GM12801 (cell line): ENCODE data around the gene TUBB3.

Source experiments
- TF ChIP-seq, protein P1 (sequence below): IDR thresholded peaks from one replicate; pipeline ENCODE4 v1.5.1; 2011; ENCODE audit warnings: control low read depth; ENCODE audit not compliant: insufficient read length; ENCODE audit errors: extremely low read depth

TUBB3 gene

DNA sequence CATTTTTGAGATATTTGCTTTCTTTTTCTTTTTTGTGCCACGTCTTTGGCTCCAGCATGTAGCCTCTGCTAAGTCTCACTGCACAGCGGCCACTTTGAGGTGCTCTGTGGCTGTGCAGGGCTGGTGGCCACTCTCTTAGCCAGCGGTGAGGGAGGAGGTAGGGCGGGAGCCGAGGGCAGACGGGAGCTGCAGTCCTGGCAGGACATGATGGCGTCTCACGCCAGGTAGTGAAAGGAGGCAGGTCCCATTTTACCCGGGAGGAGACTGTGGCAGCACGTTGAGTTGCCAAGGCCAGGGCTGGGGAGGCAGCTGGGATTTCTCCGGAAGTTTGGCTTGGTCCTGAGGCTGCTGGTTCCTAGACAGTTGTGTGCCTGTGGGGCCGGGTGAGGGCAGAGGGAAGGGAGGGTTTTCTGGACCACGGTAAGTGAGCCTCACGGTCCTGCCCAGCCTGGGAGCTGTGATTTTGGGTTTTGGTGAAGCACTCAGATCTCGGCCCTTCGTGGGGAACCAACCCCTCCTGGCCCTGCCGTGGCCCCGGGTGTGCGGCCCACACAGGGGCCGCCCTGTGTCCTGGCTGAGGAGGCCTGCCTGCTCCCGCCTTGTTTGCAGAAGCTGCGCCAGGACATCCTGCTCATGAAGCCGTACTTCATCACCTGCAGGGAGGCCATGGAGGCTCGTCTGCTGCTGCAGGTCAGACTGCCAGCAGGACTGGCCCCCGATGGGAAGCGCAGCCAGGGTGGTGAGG lies 39.8 kb downstream of the TUBB3 start:
- TF ChIP-seq, protein P1, sequence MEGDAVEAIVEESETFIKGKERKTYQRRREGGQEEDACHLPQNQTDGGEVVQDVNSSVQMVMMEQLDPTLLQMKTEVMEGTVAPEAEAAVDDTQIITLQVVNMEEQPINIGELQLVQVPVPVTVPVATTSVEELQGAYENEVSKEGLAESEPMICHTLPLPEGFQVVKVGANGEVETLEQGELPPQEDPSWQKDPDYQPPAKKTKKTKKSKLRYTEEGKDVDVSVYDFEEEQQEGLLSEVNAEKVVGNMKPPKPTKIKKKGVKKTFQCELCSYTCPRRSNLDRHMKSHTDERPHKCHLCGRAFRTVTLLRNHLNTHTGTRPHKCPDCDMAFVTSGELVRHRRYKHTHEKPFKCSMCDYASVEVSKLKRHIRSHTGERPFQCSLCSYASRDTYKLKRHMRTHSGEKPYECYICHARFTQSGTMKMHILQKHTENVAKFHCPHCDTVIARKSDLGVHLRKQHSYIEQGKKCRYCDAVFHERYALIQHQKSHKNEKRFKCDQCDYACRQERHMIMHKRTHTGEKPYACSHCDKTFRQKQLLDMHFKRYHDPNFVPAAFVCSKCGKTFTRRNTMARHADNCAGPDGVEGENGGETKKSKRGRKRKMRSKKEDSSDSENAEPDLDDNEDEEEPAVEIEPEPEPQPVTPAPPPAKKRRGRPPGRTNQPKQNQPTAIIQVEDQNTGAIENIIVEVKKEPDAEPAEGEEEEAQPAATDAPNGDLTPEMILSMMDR = no peak

DNA sequence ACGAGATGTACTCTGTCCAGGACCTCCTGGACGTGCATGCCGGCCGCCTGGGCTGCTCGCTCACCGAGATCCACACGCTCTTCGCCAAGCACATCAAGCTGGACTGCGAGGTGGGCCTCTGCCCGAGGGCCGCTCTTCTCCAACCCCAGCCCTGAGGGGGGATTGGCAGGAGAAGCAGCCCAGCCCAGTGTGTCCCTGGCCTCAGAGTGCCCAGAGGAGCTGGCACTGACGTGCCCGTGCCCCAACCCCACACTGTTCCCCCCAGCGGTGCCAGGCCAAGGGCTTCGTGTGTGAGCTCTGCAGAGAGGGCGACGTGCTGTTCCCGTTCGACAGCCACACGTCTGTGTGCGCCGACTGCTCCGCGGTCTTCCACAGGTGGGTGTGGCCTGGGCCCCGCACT lies 41.1 kb downstream of the TUBB3 start:
- TF ChIP-seq, protein P1 = no peak

DNA sequence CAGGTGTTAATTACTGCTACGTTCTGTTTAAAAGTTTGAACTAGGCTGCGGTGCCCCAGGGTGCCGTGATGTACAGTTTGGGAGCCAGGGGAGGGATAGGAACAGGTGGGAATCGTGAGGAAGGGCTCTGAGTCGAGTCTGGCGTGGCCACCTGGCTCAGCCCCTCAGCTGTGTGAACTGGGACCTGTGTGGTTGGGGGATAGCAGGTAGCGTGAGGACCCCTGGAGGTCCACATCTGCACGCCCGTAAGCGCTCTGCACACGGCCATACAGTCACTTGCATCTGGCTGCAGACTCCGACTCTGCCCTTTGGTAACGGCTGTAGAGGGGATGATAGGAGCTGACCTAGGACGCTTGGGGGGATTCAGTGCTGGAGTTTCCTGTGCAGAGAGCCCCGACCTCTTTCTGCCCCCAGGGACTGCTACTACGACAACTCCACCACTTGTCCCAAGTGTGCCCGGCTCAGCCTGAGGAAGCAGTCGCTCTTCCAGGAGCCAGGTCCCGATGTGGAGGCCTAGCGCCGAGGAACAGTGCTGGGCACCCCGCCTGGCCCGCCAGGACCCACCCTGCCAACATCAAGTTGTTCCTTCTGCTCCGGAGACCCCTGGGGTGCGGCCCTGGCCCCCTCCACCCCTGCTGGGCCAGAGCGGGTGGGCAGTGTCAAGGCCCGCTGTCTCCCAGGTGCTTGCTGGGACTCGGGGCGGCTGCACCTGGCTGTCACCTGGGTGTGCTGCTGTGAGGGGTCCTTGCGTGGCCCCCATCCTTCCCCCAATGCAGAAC lies 42.5 kb downstream of the TUBB3 start:
- TF ChIP-seq, protein P1 = no peak

DNA sequence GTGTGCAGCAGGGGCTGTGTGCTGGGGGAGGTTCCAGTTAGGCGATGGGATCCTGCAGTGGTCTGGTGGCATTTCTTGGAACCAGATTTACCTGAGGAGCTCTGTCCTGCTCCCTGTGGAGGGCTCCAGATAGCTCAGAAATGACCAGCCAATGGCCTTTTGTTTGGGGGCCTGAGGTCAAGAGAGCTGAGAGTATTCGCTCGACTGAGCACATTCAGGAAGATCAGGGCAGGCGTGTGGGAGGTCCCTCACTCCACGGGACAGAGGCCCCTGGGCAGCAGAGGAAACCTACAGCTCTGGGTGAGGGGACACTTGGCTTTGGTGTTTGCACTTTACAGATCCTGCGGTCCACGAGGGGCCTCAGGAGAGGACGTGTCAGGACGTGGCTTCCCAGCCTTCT lies 43.6 kb downstream of the TUBB3 start:
- TF ChIP-seq, protein P1 = no peak

DNA sequence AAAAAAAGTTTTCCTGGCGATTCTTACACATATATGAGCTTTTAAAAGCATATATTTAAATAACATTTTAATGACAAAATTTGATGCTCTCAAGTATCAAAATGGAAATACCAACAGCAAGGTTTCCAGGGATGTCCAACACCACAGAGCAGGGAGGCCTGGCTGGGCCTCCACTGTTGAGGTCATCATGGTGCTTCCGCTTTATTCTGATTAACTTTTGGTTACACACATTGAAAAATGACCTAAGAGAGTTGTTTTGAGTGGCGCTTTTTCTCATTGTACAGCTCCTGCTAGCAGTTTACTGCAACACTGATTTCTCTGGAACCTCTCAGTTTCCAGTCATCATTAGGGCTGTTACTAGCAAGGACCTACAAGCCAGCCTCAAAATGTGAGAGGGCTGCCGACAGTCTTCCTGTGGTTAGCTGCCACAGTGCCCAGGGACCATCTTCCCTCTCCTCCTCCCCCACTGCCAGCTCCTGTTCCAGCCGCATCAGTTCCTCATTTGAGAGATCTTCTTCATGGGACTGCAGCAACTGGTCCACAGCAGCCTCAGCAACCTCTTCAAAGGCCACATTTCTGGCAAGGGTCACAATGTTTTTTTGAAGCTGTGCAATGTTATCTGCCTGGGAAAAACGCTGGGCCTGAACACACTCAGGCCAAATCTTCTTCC lies 46.7 kb downstream of the TUBB3 start:
- TF ChIP-seq, protein P1 = no peak

DNA sequence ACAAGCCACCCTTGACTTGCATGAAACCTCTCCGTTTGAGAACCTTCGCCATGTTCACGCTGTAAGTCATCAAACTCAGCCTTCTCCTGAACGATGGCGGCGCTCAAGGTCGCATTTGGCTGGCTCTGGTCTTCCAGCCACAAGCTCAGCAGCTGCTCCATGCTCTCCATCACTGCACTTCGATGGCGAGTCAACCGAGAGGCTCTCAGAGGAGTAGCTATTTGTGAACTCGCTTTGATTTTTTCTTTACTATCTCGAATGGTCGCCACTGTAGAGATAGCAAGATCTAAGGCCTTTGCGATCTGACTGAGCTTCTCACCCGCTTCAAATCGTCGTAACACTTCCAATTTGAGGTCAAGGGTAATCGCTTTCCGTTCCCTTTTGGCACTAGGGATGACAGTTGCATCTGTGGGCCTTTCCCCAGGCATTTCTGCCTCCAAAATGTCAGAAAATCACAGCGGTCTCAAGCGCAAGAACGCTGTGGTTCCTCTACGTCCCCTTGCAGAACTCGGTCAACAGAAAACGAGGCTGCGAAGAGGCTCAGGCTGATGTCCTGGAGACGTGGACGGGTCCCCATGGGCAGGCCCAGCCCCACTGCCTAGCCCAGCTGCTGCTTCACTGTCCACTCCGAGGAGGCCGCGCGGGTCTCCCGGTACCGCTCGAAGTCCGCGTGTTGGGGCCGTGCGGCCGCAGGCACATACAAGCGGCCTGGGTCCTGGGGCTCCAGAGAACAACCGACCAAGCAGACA lies 48.5 kb downstream of the TUBB3 start:
- TF ChIP-seq, protein P1 = no peak
